BJ (cell line): ENCODE results near the gene KIF16B. TPM values are rescaled to one million over a fixed set of nuclear protein-coding genes. Genes with fewer than 3 reads are reported as not detected.

Experiments used
- CTCF ChIA-PET: fragments of 350-600 bp; formaldehyde crosslinking; extraction: SDS; loops from one replicate; lab custom pipeline; 2021; ENCODE audit warnings: antibody characterized with exemption, inconsistent platforms; lab: Yijun Ruan, JAX
- POLR2A ChIA-PET: fragments of 300-600 bp; sonication (Branson Sonifier 250); formaldehyde crosslinking; extraction: SDS; loops from one replicate; lab custom pipeline; 2021; ENCODE audit warnings: antibody characterized with exemption; lab: Charles Lee
- DNase-seq: peaks from one replicate; pipeline ENCODE4 v3.0.0-alpha.2; 2011; ENCODE audit warnings: low read depth
- H3K27me3 ChIP-seq: 2 replicates; pipeline ENCODE4 v1.6.0; 2011; ENCODE audit warnings: low read length; ENCODE audit not compliant: control insufficient read depth, insufficient read depth
- H3K36me3 ChIP-seq: 2 replicates; pipeline ENCODE4 v1.5.1; 2011; ENCODE audit warnings: low read length; ENCODE audit not compliant: control insufficient read depth, insufficient read depth
- H3K4me3 ChIP-seq: 2 replicates; pipeline ENCODE4 v1.5.1; 2011; ENCODE audit warnings: low read depth, mild to moderate bottlenecking, control low read depth, low read length
- CTCF ChIP-seq: IDR thresholded peaks from 2 replicates; pipeline ENCODE4 v1.5.1; 2011; ENCODE audit warnings: low read depth, mild to moderate bottlenecking, control low read depth, inconsistent platforms, low read length, moderate library complexity; ENCODE audit not compliant: insufficient read depth
- polyA plus RNA-seq: library from polyadenylated mRNA; depleted of rRNA; stranded (reverse); fragments of >200 nt; gene quantifications from 2 replicates; pipeline ENCODE4 v1.2.3, GENCODE V29; 2011

KIF16B gene
- polyA plus RNA-seq, 1 experiment: 3.2 TPM

- ChIA-PET POLR2A (no interaction called here), CTCF (interaction anchor here (0.7 to 1.5 kb wide), 3 partner anchors 9 to 24 kb away, joined by 3 to 6 read pairs (median 4); no protein-coding TSS in a partner anchor)
- Histone ChIP-seq H3K4me3 (no peak overlapping the region), H3K27me3 (no peaks in the 10 kb centered on the region), H3K36me3 (no peaks in the 10 kb centered on the region)
- no peak for DNase-seq
- TF ChIP-seq CTCF: no peak
These were observed 73.1 kb downstream of the KIF16B start for GRCh38 chr20:16500197-16500596.

GRCh38 chr20:16498526-16499253 is 74.6 kb downstream of the KIF16B start:
- POLR2A ChIA-PET: no interaction called here
- no peak for TF ChIP-seq CTCF
- CTCF ChIA-PET: no interaction called here
- Histone ChIP-seq H3K27me3 (no peaks in the 10 kb centered on the region), H3K36me3 (no peaks in the 10 kb centered on the region), H3K4me3 (no peak overlapping the region)
- DNase-seq: no peak

- Histone ChIP-seq H3K27me3 (no peaks in the 10 kb centered on the region), H3K36me3 (no peaks in the 10 kb centered on the region), H3K4me3 (no peak overlapping the region)
- TF ChIP-seq CTCF: no peak
- no peak for DNase-seq
- ChIA-PET CTCF (no interaction called here), POLR2A (no interaction called here)
These were observed 75.4 kb downstream of the KIF16B start for GRCh38 chr20:16497896-16498295.

- POLR2A ChIA-PET: no interaction called here
- TF ChIP-seq CTCF: no peak
- peaks cover 3% of the 10 kb centered on the region for H3K36me3 ChIP-seq
- CTCF ChIA-PET: no interaction called here
- no peaks in the 10 kb centered on the region for H3K27me3 ChIP-seq
- DNase-seq: no peak
- no peak overlapping the region for H3K4me3 ChIP-seq
These were observed 79.8 kb downstream of the KIF16B start for GRCh38 chr20:16493486-16493885.

GRCh38 chr20:16491294-16491905 is 81.8 kb downstream of the KIF16B start:
- CTCF ChIA-PET: interaction anchor here (0.6 kb wide), 1 partner anchor 9 kb away, joined by 3 read pairs; no protein-coding TSS in a partner anchor
- Histone ChIP-seq H3K27me3 (no peaks in the 10 kb centered on the region), H3K4me3 (no peak overlapping the region), H3K36me3 (peaks cover 3% of the 10 kb centered on the region)
- TF ChIP-seq CTCF: no peak
- POLR2A ChIA-PET: no interaction called here
- no peak for DNase-seq
